OCI-LY1 (cell line): ENCODE data around the gene BDH1.

Experiments
- CTCF ChIP-seq: fragments of 200-600 bp; sonication (generic), shearing (Covaris generic); IDR thresholded peaks from 2 replicates; pipeline ENCODE4 v1.5.1; 2017; ENCODE audit warnings: mild to moderate bottlenecking, antibody characterized with exemption, low read length, moderate library complexity, mixed read lengths
- EZH2 ChIP-seq: fragments of 200-600 bp; sonication (generic), shearing (Covaris generic); IDR thresholded peaks from 2 replicates; pipeline ENCODE4 v1.8.0; 2017; ENCODE audit warnings: borderline replicate concordance, mixed run types, mild to moderate bottlenecking, antibody characterized with exemption, low read length, moderate library complexity, mixed read lengths

GRCh38 chr3:197599089-197599765 is 43.5 kb upstream of the BDH1 start:
- peak; percentile 99 for TF ChIP-seq CTCF
- no peak for TF ChIP-seq EZH2
